Fibroblast of lung (primary cell): ENCODE results near the gene CTAGE4. TPM values are rescaled to one million over a fixed set of nuclear protein-coding genes. Genes with fewer than 3 reads are reported as not detected.
"Not testable (repeated sequence)": the region's sequence is repeated elsewhere in the genome, so short reads cannot be mapped to it uniquely, and the experiment has no call there.

Experiments used
- DNase-seq, 2 donors: peaks; one replicate each; pipeline versions ENCODE4 v3.0.0 to v3.0.0-alpha.2; 2010; ENCODE audit warnings: low read depth in 2 of 2
- H2AFZ ChIP-seq: 2 replicates; pipeline ENCODE4 v1.5.1; 2012; ENCODE audit warnings: low read length, control low read depth, inconsistent platforms
- H3K27ac ChIP-seq: 2 replicates; pipeline ENCODE4 v1.5.1; 2011; ENCODE audit warnings: low read length, control low read depth; ENCODE audit not compliant: insufficient read depth
- H3K27me3 ChIP-seq: 2 replicates; pipeline ENCODE4 v1.5.1; 2011; ENCODE audit warnings: mild to moderate bottlenecking, low read length; ENCODE audit not compliant: control insufficient read depth, insufficient read depth
- H3K36me3 ChIP-seq: 2 replicates; pipeline ENCODE4 v1.5.1; 2011; ENCODE audit warnings: low read length; ENCODE audit not compliant: control insufficient read depth, insufficient read depth
- H3K4me1 ChIP-seq: 2 replicates; pipeline ENCODE4 v1.5.1; 2011; ENCODE audit warnings: low read length; ENCODE audit not compliant: control insufficient read depth, insufficient read depth; ENCODE audit errors: extremely low read depth
- H3K4me2 ChIP-seq: 2 replicates; pipeline ENCODE4 v1.5.1; 2011; ENCODE audit warnings: low read length, control low read depth; ENCODE audit not compliant: insufficient read depth; ENCODE audit errors: extremely low read depth
- H3K4me3 ChIP-seq, 4 experiments: fragments of 200-600 bp in 1 of 4; sonication (generic) in 1 of 4; replicated peaks in 1 of 4; 2 replicates each; pipeline ENCODE4 v1.5.1; 2011 to 2016; ENCODE audit warnings: low read length in 4 of 4, low read depth in 3 of 4, mild to moderate bottlenecking in 3 of 4, control low read depth in 2 of 4, inconsistent platforms in 1 of 4, mixed read lengths in 1 of 4; ENCODE audit not compliant: insufficient read depth in 1 of 4; ENCODE audit errors: control extremely low read depth in 1 of 4
- H3K79me2 ChIP-seq: 2 replicates; pipeline ENCODE4 v1.5.1; 2012; ENCODE audit warnings: mild to moderate bottlenecking, low read length, inconsistent platforms; ENCODE audit not compliant: control insufficient read depth, insufficient read depth
- H3K9ac ChIP-seq: 2 replicates; pipeline ENCODE4 v1.5.1; 2011; ENCODE audit warnings: mild to moderate bottlenecking, low read length, control low read depth; ENCODE audit not compliant: insufficient read depth
- H3K9me3 ChIP-seq: 2 replicates; pipeline ENCODE4 v1.5.1; 2012; ENCODE audit warnings: low read depth, low read length; ENCODE audit not compliant: control insufficient read depth, insufficient read depth
- H4K20me1 ChIP-seq: 2 replicates; pipeline ENCODE4 v1.5.1; 2011; ENCODE audit warnings: low read length; ENCODE audit not compliant: control insufficient read depth, insufficient read depth; ENCODE audit errors: extremely low read depth
- EZH2 ChIP-seq: IDR thresholded peaks from 2 replicates; pipeline ENCODE4 v1.5.1; 2012; ENCODE audit warnings: low read length, control low read depth, mild to moderate bottlenecking; ENCODE audit errors: missing control alignments
- polyA plus RNA-seq, 2 donors: library from polyadenylated mRNA; depleted of rRNA in 1 of 2; stranded (reverse) in 1 of 2; unstranded in 1 of 2; fragments of >200 nt; gene quantifications; 2 replicates each; pipeline ENCODE4 v1.2.1, GENCODE V29; 2011 to 2012; ENCODE audit warnings: missing spikeins in 1 of 2
- total RNA-seq: library from RNA; depleted of rRNA; stranded (reverse); fragments of >200 nt; gene quantifications from 2 replicates; pipeline ENCODE4 v1.2.1, GENCODE V29; 2014
- TF ChIP-seq, protein P1 (sequence below), 2 donors: IDR thresholded peaks in 1 of 2; conservative IDR thresholded peaks in 1 of 2; 1 replicate in 1 of 2; 2 replicates in 1 of 2; pipeline ENCODE4 v1.5.1; 2011 to 2012; ENCODE audit warnings: low read length in 2 of 2, control low read depth in 1 of 2, inconsistent platforms in 1 of 2, low read depth in 1 of 2, mild to moderate bottlenecking in 1 of 2

CTAGE4 gene
- total and polyA plus RNA-seq, 2 donors (not counting 1 experiment from before 2014, with no cell fraction given) = 0.17 TPM; not detected in 1

DNA sequence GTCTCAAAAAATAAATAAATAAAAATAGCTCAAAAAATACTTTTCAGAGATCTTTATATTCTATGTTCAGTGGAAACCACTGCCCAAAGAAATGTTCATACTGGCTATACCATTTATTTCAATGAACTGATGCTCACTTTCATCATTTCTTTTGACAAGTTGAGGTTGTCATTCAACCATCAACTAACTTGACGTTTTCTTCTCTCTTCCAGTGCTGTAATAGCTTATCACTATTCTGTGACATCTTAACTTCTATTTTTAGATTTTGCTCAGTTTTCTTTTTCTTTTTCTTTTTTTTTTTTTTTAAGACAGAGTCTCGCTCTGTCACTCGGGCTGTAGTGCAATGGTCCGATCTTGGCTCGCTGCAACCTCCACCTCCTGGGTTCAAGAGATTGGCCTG, 8.7 kb upstream of the CTAGE4 start:
- Histone ChIP-seq H3K27me3 (no peaks in the 10 kb centered on the region), H3K36me3 (no peaks in the 10 kb centered on the region), H2AFZ (no peak overlapping the region), H3K4me2 (no peak overlapping the region), H4K20me1 (no peaks in the 10 kb centered on the region), H3K4me1 (no peaks in the 10 kb centered on the region), H3K4me3 (no peak overlapping the region), H3K9ac (no peak overlapping the region), H3K9me3 (no peaks in the 10 kb centered on the region), H3K27ac (no peak overlapping the region), H3K79me2 (no peaks in the 10 kb centered on the region)
- TF ChIP-seq, protein P1, sequence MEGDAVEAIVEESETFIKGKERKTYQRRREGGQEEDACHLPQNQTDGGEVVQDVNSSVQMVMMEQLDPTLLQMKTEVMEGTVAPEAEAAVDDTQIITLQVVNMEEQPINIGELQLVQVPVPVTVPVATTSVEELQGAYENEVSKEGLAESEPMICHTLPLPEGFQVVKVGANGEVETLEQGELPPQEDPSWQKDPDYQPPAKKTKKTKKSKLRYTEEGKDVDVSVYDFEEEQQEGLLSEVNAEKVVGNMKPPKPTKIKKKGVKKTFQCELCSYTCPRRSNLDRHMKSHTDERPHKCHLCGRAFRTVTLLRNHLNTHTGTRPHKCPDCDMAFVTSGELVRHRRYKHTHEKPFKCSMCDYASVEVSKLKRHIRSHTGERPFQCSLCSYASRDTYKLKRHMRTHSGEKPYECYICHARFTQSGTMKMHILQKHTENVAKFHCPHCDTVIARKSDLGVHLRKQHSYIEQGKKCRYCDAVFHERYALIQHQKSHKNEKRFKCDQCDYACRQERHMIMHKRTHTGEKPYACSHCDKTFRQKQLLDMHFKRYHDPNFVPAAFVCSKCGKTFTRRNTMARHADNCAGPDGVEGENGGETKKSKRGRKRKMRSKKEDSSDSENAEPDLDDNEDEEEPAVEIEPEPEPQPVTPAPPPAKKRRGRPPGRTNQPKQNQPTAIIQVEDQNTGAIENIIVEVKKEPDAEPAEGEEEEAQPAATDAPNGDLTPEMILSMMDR (conservative IDR thresholded peaks at IDR 0.05 in 1 of 2, IDR thresholded peaks at IDR 0.05 in 1 of 2; ENCODE audit: low read depth in 1 of 2, low read length in 2 of 2) = no peak
- TF ChIP-seq EZH2 = no peak
- no peak for DNase-seq

DNA sequence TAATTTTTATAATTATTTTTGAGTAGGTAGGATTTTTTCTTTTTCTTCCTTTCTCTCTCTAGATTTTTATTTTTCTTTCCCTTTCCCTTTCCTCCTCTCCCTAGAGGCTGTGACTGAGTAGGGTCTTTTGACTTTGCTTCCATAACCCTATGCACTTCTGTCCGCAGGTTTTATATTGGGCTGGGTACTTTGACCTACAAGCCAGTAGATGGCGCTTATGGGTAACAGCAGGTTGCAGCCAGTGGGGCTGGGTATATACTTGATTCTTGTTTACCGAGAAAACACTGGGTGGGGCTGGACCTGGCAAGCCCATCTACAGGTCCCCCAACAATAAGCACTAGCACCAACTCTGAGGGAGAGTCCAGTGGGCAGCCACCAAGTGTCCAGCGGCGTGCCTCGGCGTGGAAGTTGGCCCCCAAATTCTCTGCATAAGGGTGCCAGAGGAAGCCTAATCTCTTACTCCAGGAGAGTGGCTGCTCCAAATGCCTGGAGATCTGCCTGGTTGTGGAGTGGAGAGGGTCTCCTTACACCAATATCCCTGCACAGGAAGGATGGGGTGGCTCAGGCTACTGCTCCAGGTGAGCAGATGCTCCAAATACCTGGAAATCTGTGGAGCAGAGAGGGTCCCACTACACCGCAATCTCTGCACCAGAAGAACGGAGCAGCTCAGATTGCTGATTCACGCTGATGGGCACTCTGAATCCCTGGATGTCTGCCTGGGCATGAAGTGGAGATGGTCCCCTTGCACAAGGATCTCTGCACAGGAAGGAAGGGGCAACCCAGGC, 4.7 kb upstream of the CTAGE4 start:
- H3K27me3 ChIP-seq, H3K9me3 ChIP-seq, H3K27ac ChIP-seq, H2AFZ ChIP-seq, H3K4me2 ChIP-seq, H3K9ac ChIP-seq, H3K4me3 ChIP-seq, H4K20me1 ChIP-seq, H3K79me2 ChIP-seq, H3K36me3 ChIP-seq, H3K4me1 ChIP-seq: not testable (repeated sequence)
- DNase-seq = peak; percentile 3 to 41
- TF ChIP-seq, protein P1 (conservative IDR thresholded peaks at IDR 0.05 in 1 of 2, IDR thresholded peaks at IDR 0.05 in 1 of 2; ENCODE audit: low read depth in 1 of 2, low read length in 2 of 2) = peak; percentile 17 to 41

DNA sequence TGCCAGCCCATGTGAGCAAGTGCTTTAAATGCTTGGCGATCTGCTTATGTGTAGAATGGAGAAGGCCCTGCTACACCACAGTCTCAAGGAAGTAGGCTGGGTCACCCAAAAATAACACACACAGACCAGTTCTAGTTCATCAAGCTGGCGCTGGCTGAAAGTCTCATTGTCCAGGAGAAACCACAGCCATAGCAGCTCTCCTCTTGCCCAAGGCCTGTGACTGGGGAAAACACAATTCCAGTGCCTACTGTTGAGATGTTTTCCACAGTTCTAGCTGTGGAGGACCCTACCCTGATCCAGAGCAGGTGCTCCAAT, 4.1 kb upstream of the CTAGE4 start:
- H3K36me3 ChIP-seq, H4K20me1 ChIP-seq, H2AFZ ChIP-seq, H3K4me1 ChIP-seq, H3K9ac ChIP-seq, H3K4me2 ChIP-seq, H3K79me2 ChIP-seq, H3K9me3 ChIP-seq, H3K27me3 ChIP-seq, DNase-seq, H3K4me3 ChIP-seq, H3K27ac ChIP-seq: not testable (repeated sequence)

DNA sequence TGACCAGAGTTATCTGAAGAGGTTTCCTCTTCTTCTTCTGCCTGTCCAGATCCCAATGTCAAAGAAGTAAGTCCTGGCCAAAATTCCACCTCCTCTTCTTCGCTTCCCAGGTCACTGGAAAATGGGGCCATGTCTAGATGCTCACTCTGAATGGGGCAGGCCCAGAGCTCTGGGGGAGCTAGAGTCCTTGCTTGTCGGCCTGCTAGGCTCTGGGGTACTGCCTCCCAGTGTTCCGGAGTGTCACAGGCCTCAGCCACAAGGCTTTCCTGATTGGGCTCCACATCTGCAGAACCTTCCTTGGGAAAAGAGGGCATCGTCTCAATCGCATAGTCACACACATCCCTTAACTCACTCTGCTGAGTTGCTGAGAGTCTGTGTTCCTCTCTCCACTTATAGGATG, 4.6 kb downstream of the CTAGE4 start:
- not testable (repeated sequence) for H3K4me2 ChIP-seq, H4K20me1 ChIP-seq, H2AFZ ChIP-seq, H3K79me2 ChIP-seq, H3K4me1 ChIP-seq, H3K4me3 ChIP-seq, H3K9ac ChIP-seq, H3K27ac ChIP-seq, H3K9me3 ChIP-seq, H3K27me3 ChIP-seq, DNase-seq, H3K36me3 ChIP-seq

DNA sequence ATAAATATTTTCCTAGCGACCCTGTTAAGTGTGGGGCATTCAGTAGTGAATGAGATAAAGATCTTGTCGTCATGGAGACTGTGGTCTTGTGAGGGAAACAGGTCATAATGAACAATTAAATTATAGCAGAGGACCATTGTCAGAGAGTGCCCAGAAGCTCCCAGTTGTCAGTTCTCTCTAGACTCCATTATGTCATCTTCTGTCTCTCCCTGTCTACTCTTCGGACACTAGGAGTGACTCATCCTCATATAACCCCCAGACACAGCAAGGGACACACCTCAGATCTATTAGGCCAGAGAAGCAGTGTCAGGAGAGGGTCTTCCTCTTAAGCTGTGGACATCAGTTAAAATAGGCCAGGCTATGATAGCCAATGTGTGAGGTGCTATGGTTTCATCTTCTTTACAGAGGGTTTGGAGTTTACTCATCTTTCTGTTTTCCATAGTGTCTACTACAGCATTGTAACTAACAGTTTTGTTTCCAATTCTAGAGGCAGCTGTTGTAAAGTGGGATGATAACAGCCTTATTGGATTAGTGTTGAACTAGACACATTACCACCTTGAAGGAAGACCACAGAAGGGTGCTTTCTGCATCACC, 5.4 kb downstream of the CTAGE4 start:
- not testable (repeated sequence) for H2AFZ ChIP-seq, H3K79me2 ChIP-seq, DNase-seq, H3K4me3 ChIP-seq, H4K20me1 ChIP-seq, H3K36me3 ChIP-seq, H3K9me3 ChIP-seq, H3K27ac ChIP-seq, H3K4me2 ChIP-seq, H3K27me3 ChIP-seq, H3K9ac ChIP-seq, H3K4me1 ChIP-seq
